Thyroid gland (tissue), 4 donors: ENCODE results near the gene H2BK1. TPM values are rescaled to one million over a fixed set of nuclear protein-coding genes. Genes with fewer than 3 reads are reported as not detected.

ENCODE experiments used
- DNase-seq, 2 donors: peaks; one replicate each; pipeline ENCODE4 v3.0.0-alpha.2; 2019
- H3K27ac ChIP-seq, 3 donors: fragments of 200-600 bp; sonication (generic); 1 replicate in 2 of 3; 2 replicates in 1 of 3; pipeline ENCODE4 v1.5.1; 2016 to 2019; ENCODE audit warnings: mild to moderate bottlenecking in 1 of 3, moderate library complexity in 1 of 3
- H3K27me3 ChIP-seq: fragments of 200-600 bp; sonication (generic); one replicate; pipeline ENCODE4 v1.5.1; 2019
- H3K36me3 ChIP-seq, 2 donors: fragments of 200-600 bp; sonication (generic); one replicate each; pipeline ENCODE4 v1.5.1; 2016 to 2019
- H3K4me1 ChIP-seq, 2 donors: fragments of 200-600 bp; sonication (generic); one replicate each; pipeline ENCODE4 v1.5.1; 2017 to 2019
- H3K4me3 ChIP-seq, 3 donors: fragments of 200-600 bp; sonication (generic); replicated peaks in 1 of 3; 1 replicate in 2 of 3; 2 replicates in 1 of 3; pipeline ENCODE4 v1.5.1; 2016; ENCODE audit warnings: mild to moderate bottlenecking in 1 of 3
- H3K9me3 ChIP-seq: fragments of 200-600 bp; sonication (generic); one replicate; pipeline ENCODE4 v1.5.1; 2017
- POLR2A ChIP-seq, 2 donors: fragments of 450-650 bp; IDR thresholded peaks; one replicate each; pipeline ENCODE4 v1.6.1; 2017; ENCODE audit warnings: antibody characterized with exemption in 2 of 2, mild to moderate bottlenecking in 2 of 2, moderate library complexity in 1 of 2
- WGBS, 2 donors: methylation state at CpG; one replicate each; pipeline ENCODE4 v1.1.5; 2017; 5-methylcytosine and 5-hydroxymethylcytosine counted together
- intact Hi-C: fragments of 100-400 bp; cut with DNase I; formaldehyde crosslinking; loops from one replicate; pipeline ENCODE4 v1.15.1; 2023
- total RNA-seq, 4 donors: library from RNA; depleted of rRNA; stranded (reverse); fragments of >200 nt; gene quantifications; one replicate each; pipeline ENCODE4 v1.2.3, GENCODE V29; 2016
- TF ChIP-seq, protein P1 (sequence below), 6 experiments: fragments of 200-600 bp in 3 of 6; fragments of 450-650 bp in 3 of 6; sonication (generic) in 3 of 6; IDR thresholded peaks; one replicate each; pipeline ENCODE4 v1.5.1; 2016 to 2019; ENCODE audit warnings: antibody characterized with exemption in 6 of 6, mild to moderate bottlenecking in 2 of 6, inconsistent platforms in 1 of 6, moderate library complexity in 1 of 6

Gene H2BK1
- total RNA-seq, 4 donors from 2014 or later, result not detected

DNA sequence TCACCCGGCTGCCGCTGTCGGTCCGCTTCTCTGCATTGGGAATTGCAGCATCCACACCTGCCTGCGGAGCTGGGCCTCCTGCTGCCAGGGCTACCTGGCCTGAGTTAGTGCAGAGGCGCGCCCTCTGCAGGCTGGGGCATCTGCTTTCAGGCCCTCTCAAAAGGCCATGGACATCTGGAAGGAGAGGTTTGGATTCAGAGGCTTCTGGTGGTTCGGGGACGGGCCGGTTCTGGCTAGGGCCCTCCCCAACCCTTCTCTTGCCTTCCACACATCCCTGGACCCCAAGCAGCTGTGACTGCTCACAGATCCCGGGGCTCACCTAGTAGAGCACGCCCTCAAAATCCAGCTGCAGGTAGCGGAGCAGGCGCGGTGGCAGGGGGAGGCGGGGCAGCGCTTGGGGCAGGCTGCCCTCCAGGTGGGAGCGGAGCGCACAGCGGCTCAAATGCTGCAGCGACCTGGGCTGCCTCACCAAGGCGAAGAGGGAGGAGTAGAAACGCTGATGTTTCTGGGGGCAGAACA, 34.4 kb downstream of the H2BK1 start:
- Histone ChIP-seq H3K27me3 (no peaks in the 10 kb centered on the region), H3K4me3 (no peak overlapping the region), H3K27ac (no peak overlapping the region), H3K36me3 (no peaks in the 10 kb centered on the region), H3K4me1 (no peaks in the 10 kb centered on the region), H3K9me3 (no peaks in the 10 kb centered on the region)
- intact Hi-C loops, result loop anchor here (2.0 to 10.0 kb wide), 2 partner anchors 55 to 129 kb away; no protein-coding TSS in a partner anchor
- 71 to 85% methylated on average over 14 to 16 of the region's 23 CpGs for WGBS, 2 donors
- DNase-seq, result no peak
- no peak for TF ChIP-seq POLR2A (IDR thresholded peaks at IDR 0.05)
- TF ChIP-seq, protein P1, sequence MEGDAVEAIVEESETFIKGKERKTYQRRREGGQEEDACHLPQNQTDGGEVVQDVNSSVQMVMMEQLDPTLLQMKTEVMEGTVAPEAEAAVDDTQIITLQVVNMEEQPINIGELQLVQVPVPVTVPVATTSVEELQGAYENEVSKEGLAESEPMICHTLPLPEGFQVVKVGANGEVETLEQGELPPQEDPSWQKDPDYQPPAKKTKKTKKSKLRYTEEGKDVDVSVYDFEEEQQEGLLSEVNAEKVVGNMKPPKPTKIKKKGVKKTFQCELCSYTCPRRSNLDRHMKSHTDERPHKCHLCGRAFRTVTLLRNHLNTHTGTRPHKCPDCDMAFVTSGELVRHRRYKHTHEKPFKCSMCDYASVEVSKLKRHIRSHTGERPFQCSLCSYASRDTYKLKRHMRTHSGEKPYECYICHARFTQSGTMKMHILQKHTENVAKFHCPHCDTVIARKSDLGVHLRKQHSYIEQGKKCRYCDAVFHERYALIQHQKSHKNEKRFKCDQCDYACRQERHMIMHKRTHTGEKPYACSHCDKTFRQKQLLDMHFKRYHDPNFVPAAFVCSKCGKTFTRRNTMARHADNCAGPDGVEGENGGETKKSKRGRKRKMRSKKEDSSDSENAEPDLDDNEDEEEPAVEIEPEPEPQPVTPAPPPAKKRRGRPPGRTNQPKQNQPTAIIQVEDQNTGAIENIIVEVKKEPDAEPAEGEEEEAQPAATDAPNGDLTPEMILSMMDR (IDR thresholded peaks at IDR 0.05), result no peak

DNA sequence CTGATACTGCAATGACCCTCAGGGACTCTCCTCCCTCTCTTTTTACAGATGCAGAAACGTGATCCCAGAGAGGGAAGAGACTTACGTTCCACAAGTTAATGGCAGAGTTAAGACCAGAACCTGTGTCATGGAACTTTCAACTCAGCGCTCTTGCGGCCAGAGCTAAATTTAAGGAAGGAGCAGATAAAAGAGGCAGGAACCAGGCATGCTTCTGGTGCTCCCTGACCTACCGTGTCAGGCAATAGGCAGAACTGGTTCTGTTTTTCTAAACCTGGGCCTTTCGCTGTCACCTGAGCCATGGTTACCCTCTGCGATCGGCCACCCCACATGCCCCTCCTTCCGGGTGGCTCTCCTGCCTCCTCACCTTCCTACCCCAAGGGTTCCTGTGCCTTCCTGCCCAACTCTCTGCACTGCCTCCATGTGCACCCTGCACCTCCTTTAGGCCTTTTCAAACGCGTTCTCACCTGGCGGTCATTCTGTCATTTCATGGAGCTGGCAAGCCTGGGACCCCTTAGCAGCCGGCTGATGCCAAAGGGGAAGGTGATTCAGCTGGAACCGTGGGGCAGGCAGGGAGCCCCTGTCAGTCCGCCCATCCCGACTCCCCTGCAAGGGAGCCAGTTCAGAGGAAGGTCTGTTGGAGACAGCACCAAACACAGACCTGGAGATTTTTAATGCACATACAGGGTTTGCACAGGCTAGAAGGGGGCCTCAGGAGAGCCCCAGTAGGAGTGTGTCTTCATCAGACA, 35.1 kb downstream of the H2BK1 start:
- 86 to 88% methylated on average over 13 to 16 of the region's 16 CpGs for WGBS, 2 donors

DNA sequence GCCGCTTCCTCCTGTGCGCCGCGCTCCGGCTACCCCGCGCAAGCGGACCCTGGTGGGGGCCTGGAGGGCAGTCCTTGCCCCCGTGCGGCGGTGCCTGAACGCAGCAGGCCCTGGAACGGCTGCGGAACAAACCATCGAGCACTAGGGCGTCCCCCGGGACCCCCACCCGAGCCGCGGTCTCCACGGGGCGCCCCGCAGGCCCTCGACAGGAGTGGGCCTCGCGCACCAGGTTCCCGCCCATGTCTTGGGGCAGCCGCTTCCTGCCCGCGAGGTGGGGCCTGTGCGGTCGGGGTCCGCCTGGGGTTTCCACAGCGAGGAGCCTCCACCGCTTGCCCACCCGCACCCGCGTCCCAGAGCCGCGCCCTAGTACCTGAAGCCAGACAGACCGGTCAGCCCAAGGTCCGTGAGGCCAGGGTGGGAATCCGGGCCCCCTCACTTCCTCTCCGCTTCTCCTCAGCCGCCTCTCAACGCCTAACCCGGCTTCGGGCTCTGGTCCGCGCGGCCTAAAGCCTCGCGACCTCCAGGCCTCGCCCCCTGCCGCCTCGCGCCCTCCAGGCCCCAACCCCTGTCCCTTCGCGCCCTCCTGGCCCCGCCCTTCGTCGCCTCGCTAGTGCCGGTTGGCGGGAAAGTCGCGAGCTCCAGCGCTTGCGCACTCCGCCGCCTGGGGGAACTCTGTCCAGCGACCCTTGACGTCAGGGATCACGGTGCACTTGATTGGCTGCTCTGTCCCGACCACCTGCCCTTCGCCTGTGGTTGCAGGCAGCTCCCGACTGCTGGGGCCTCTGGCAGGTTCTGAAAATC, 35.8 kb downstream of the H2BK1 start:
- TF ChIP-seq POLR2A (IDR thresholded peaks at IDR 0.05), result no peak
- TF ChIP-seq, protein P1 (IDR thresholded peaks at IDR 0.05), result no peak
- WGBS, 2 donors, result 53 to 73% methylated on average over 39 to 54 of the region's 77 CpGs

More for the DNA sequence above, 35.1 kb downstream of the H2BK1 start:
- DNase-seq, result no peak
- Histone ChIP-seq H3K36me3 (no peaks in the 10 kb centered on the region), H3K27me3 (no peaks in the 10 kb centered on the region), H3K4me1 (no peaks in the 10 kb centered on the region), H3K27ac (no peak overlapping the region), H3K4me3 (no peak overlapping the region), H3K9me3 (no peaks in the 10 kb centered on the region)
- intact Hi-C loops, result loop anchor here (2.0 to 10.0 kb wide), 2 partner anchors 54 to 130 kb away; no protein-coding TSS in a partner anchor
- no peak for TF ChIP-seq POLR2A (IDR thresholded peaks at IDR 0.05)
- TF ChIP-seq, protein P1 (IDR thresholded peaks at IDR 0.05), result no peak

DNA sequence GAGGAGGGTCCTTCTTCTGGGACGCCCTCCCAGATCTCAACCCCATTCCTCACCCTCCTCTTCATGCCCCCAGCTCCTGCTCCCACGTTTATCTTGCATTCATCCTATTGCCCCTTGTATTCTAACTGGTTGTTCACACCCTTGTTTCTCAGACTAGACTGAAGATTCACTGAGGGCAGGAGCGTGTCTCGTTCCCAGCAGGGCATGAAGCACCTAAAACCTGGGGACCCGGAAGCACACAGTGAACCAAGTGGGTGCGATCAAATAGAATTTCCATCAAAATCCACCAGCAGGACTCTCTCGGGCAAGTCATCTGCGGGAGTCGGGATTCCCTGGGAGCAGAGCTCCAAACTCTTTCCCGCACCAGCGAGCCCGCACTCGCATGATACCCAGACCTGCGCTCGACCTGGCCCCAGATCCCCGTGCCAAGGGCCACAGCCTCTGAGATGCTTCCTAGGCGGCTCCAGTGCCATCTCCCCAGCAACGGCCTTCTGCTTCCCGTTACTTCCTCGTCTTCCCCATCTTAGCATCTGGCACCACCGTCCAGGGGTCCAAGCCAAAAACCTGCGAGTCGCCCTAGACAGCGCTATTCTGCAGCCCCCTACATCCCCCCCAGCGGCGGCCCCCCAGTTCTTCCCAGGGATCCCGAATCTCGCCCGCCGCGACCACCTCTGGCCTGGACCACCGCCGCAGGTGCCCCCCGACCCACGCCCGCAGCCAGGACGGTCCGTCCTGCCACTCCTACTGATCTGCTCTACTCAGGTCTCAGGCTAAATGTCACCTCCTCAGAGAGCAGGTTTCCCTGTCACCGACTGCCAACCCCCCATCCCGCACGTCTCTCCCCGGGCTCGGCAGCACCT, 36.7 kb downstream of the H2BK1 start:
- TF ChIP-seq, protein P1 (IDR thresholded peaks at IDR 0.05), result no peak
- no peak for TF ChIP-seq POLR2A (IDR thresholded peaks at IDR 0.05)
- no peak overlapping the region for H3K27ac ChIP-seq
- H3K27me3 ChIP-seq, result no peaks in the 10 kb centered on the region
- no peaks in the 10 kb centered on the region for H3K36me3 ChIP-seq
- intact Hi-C loops, result loop anchor here (2.0 to 10.0 kb wide), 2 partner anchors 53 to 131 kb away; no protein-coding TSS in a partner anchor
- WGBS, 2 donors, result 84% methylated on average over 36 to 43 of the region's 43 CpGs
- no peaks in the 10 kb centered on the region for H3K4me1 ChIP-seq
- DNase-seq, result no peak
- H3K4me3 ChIP-seq, result no peak overlapping the region
- H3K9me3 ChIP-seq, result no peaks in the 10 kb centered on the region

More for the DNA sequence above, 35.8 kb downstream of the H2BK1 start:
- Histone ChIP-seq H3K4me1 (no peaks in the 10 kb centered on the region), H3K36me3 (no peaks in the 10 kb centered on the region), H3K27me3 (no peaks in the 10 kb centered on the region), H3K9me3 (no peaks in the 10 kb centered on the region), H3K4me3 (no peak overlapping the region), H3K27ac (no peak overlapping the region)
- DNase-seq, result peak in 1 of 2 donors; percentile 37
- intact Hi-C loops, result loop anchor here (2.0 to 10.0 kb wide), 2 partner anchors 54 to 130 kb away; no protein-coding TSS in a partner anchor
